Measurements from ENCODE around the gene PTPRM.

The PTPRM gene

GRCh38 chr18:7671105-7671504, 104.0 kb downstream of the PTPRM start:
- H3K36me3 ChIP-seq (ENCODE audit: control insufficient read depth, low read length), result no peaks in the 10 kb centered on the region
- H3K4me2 ChIP-seq (ENCODE audit: low read length), result no peak overlapping the region
- H3K27ac ChIP-seq (ENCODE audit: low read depth, low read length), result no peak overlapping the region
- H3K9me2 ChIP-seq (replicated peaks; ENCODE audit: control insufficient read depth, low read length), result no peaks in the 10 kb centered on the region
- H3K4me3 ChIP-seq (ENCODE audit: low read length), result no peak overlapping the region
- TF ChIP-seq EZH2phosphoT487 (IDR thresholded peaks at IDR 0.05; ENCODE audit: borderline replicate concordance, low read length) (no peak), CTCF (IDR thresholded peaks at IDR 0.05; ENCODE audit: low read depth, low read length, poor library complexity, severe bottlenecking) (no peak)
- H3K4me1 ChIP-seq (ENCODE audit: control insufficient read depth, low read length), result no peaks in the 10 kb centered on the region
- no peaks in the 10 kb centered on the region for H3K9me3 ChIP-seq (ENCODE audit: control insufficient read depth, insufficient read depth, low read length)
- H3K79me2 ChIP-seq (ENCODE audit: control insufficient read depth, low read length), result no peaks in the 10 kb centered on the region
- H3F3A ChIP-seq (ENCODE audit: control insufficient read depth, insufficient read depth), result no peaks in the 10 kb centered on the region
- no peaks in the 10 kb centered on the region for H4K20me1 ChIP-seq (ENCODE audit: control insufficient read depth, insufficient read depth, low read depth, low read length)
- no peaks in the 10 kb centered on the region for H3K27me3 ChIP-seq (ENCODE audit: control insufficient read depth, low read length)

- Histone ChIP-seq H3K79me2 (ENCODE audit: control insufficient read depth, low read length) (no peaks in the 10 kb centered on the region), H3K36me3 (ENCODE audit: control insufficient read depth, low read length) (no peaks in the 10 kb centered on the region), H3K4me3 (ENCODE audit: low read length) (no peak overlapping the region), H4K20me1 (ENCODE audit: control insufficient read depth, insufficient read depth, low read depth, low read length) (no peaks in the 10 kb centered on the region), H3K9me2 (replicated peaks; ENCODE audit: control insufficient read depth, low read length) (no peaks in the 10 kb centered on the region), H3K27me3 (ENCODE audit: control insufficient read depth, low read length) (no peaks in the 10 kb centered on the region), H3F3A (ENCODE audit: control insufficient read depth, insufficient read depth) (no peaks in the 10 kb centered on the region), H3K4me2 (ENCODE audit: low read length) (no peak overlapping the region), H3K27ac (ENCODE audit: low read depth, low read length) (no peak overlapping the region), H3K4me1 (ENCODE audit: control insufficient read depth, low read length) (no peaks in the 10 kb centered on the region), H3K9me3 (ENCODE audit: control insufficient read depth, insufficient read depth, low read length) (no peaks in the 10 kb centered on the region)
- TF ChIP-seq CTCF (IDR thresholded peaks at IDR 0.05; ENCODE audit: low read depth, low read length, poor library complexity, severe bottlenecking), result no peak
- TF ChIP-seq EZH2phosphoT487 (IDR thresholded peaks at IDR 0.05; ENCODE audit: borderline replicate concordance, low read length), result no peak
These were observed 109.2 kb downstream of the PTPRM start for GRCh38 chr18:7676253-7676873.

DNA sequence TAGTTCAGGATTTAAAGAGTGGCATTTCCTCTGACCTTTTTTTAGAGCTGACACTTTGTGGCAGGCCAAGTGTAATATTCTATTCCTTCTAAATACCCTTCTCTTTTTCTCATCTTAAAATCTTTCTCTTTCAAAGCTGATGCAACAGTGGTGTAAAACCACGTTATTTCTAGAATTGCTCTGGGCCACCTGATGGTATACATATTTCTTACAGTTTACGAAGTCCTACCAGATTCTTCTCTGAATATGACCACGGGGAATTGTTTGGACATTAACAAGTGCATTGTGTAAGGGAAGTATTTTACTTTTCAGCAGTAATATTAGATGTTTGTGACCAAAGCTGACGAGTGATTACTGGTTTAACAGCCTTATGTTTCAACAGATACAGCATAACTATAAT, 109.9 kb downstream of the PTPRM start:
- Histone ChIP-seq H3K9me3 (ENCODE audit: control insufficient read depth, insufficient read depth, low read length) (no peaks in the 10 kb centered on the region), H4K20me1 (ENCODE audit: control insufficient read depth, insufficient read depth, low read depth, low read length) (no peaks in the 10 kb centered on the region), H3K36me3 (ENCODE audit: control insufficient read depth, low read length) (no peaks in the 10 kb centered on the region), H3K9me2 (replicated peaks; ENCODE audit: control insufficient read depth, low read length) (no peaks in the 10 kb centered on the region), H3K4me1 (ENCODE audit: control insufficient read depth, low read length) (no peaks in the 10 kb centered on the region), H3K4me3 (ENCODE audit: low read length) (no peak overlapping the region), H3K79me2 (ENCODE audit: control insufficient read depth, low read length) (no peaks in the 10 kb centered on the region), H3K27me3 (ENCODE audit: control insufficient read depth, low read length) (no peaks in the 10 kb centered on the region), H3F3A (ENCODE audit: control insufficient read depth, insufficient read depth) (no peaks in the 10 kb centered on the region), H3K4me2 (ENCODE audit: low read length) (no peak overlapping the region), H3K27ac (ENCODE audit: low read depth, low read length) (no peak overlapping the region)
- TF ChIP-seq EZH2phosphoT487 (IDR thresholded peaks at IDR 0.05; ENCODE audit: borderline replicate concordance, low read length) (no peak), CTCF (IDR thresholded peaks at IDR 0.05; ENCODE audit: low read depth, low read length, poor library complexity, severe bottlenecking) (no peak)
